GM12872 (cell line): Measurements from ENCODE around the gene PDK2.

Source experiments
- TF ChIP-seq, protein P1 (sequence below): IDR thresholded peaks from 3 replicates; pipeline ENCODE4 v1.5.1; 2011; ENCODE audit warnings: low read depth, mild to moderate bottlenecking, low read length, moderate library complexity; ENCODE audit not compliant: insufficient read depth

Gene PDK2

GRCh38 chr17:50154604-50155003, 59.5 kb downstream of the PDK2 start:
- TF ChIP-seq, protein P1, sequence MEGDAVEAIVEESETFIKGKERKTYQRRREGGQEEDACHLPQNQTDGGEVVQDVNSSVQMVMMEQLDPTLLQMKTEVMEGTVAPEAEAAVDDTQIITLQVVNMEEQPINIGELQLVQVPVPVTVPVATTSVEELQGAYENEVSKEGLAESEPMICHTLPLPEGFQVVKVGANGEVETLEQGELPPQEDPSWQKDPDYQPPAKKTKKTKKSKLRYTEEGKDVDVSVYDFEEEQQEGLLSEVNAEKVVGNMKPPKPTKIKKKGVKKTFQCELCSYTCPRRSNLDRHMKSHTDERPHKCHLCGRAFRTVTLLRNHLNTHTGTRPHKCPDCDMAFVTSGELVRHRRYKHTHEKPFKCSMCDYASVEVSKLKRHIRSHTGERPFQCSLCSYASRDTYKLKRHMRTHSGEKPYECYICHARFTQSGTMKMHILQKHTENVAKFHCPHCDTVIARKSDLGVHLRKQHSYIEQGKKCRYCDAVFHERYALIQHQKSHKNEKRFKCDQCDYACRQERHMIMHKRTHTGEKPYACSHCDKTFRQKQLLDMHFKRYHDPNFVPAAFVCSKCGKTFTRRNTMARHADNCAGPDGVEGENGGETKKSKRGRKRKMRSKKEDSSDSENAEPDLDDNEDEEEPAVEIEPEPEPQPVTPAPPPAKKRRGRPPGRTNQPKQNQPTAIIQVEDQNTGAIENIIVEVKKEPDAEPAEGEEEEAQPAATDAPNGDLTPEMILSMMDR, result no peak

- TF ChIP-seq, protein P1, result no peak
These were observed 60.1 kb downstream of the PDK2 start for GRCh38 chr17:50155115-50155819.

GRCh38 chr17:50157891-50158290, 62.7 kb downstream of the PDK2 start:
- TF ChIP-seq, protein P1, result no peak

GRCh38 chr17:50161023-50161910, 66.1 kb downstream of the PDK2 start:
- TF ChIP-seq, protein P1, result peak; percentile 96
